B cell (primary cell): Measurements from ENCODE around the gene DPEP2. TPM values are rescaled to one million over a fixed set of nuclear protein-coding genes. Genes with fewer than 3 reads are reported as not detected.

Experiments used
- ATAC-seq: fragments of 200-7000 bp; cut with Tn5 transposase; one replicate; pipeline ENCODE4 v1.10.0; 2021; ENCODE audit warnings: low read depth, mild to moderate bottlenecking, moderate number of reproducible peaks, moderate library complexity
- CTCF ChIA-PET: fragments of 350-600 bp; sonication (Branson Sonifier 250); formaldehyde crosslinking; loops from one replicate; lab custom pipeline; 2021; ENCODE audit warnings: antibody characterized with exemption, inconsistent platforms; lab: Charles Lee
- POLR2A ChIA-PET: fragments of 350-600 bp; sonication (Branson Sonifier 250); formaldehyde crosslinking; loops from one replicate; lab custom pipeline; 2021; ENCODE audit warnings: antibody characterized with exemption; lab: Charles Lee
- DNase-seq: peaks from one replicate; pipeline ENCODE4 v3.0.0; 2013
- H2AFZ ChIP-seq: 2 replicates; pipeline ENCODE4 v1.6.1; 2012; ENCODE audit warnings: mild to moderate bottlenecking, low read depth, low read length; ENCODE audit not compliant: insufficient read depth, poor library complexity, severe bottlenecking
- H3K27ac ChIP-seq, 2 donors: 1 replicate in 1 of 2; 2 replicates in 1 of 2; pipeline ENCODE4 v1.5.1; 2012 to 2013; ENCODE audit warnings: low read length in 2 of 2, mild to moderate bottlenecking in 2 of 2, moderate library complexity in 1 of 2
- H3K27me3 ChIP-seq, 4 experiments: fragments of 200-600 bp in 1 of 4; sonication (generic) in 1 of 4; replicated peaks in 1 of 4; 1 replicate in 2 of 4; 2 replicates in 2 of 4; pipeline versions ENCODE4 v1.6.1 to v1.7.0; 2013 to 2016; ENCODE audit warnings: low read length in 3 of 4, mild to moderate bottlenecking in 2 of 4, mixed read lengths in 1 of 4, moderate library complexity in 1 of 4; ENCODE audit not compliant: insufficient read depth in 4 of 4, control insufficient read depth in 3 of 4; ENCODE audit errors: control extremely low read depth in 1 of 4
- H3K36me3 ChIP-seq, 2 experiments: replicated peaks in 1 of 2; 1 replicate in 1 of 2; 2 replicates in 1 of 2; pipeline versions ENCODE4 v1.6.1 to v1.7.1; 2013; ENCODE audit warnings: low read length in 1 of 2; ENCODE audit not compliant: insufficient read depth in 2 of 2, control insufficient read depth in 1 of 2; ENCODE audit errors: control extremely low read depth in 1 of 2, extremely low read depth in 1 of 2
- H3K4me1 ChIP-seq, 2 donors: fragments of 200-600 bp in 1 of 2; sonication (generic) in 1 of 2; 1 replicate in 1 of 2; 2 replicates in 1 of 2; pipeline versions ENCODE4 v1.5.1 to v1.6.1; 2013 to 2017; ENCODE audit warnings: low read length in 2 of 2; ENCODE audit not compliant: control insufficient read depth in 2 of 2, insufficient read depth in 2 of 2
- H3K4me2 ChIP-seq: replicated peaks from 2 replicates; pipeline ENCODE3; 2012; ENCODE audit warnings: mild to moderate bottlenecking, low read depth, low read length; ENCODE audit not compliant: poor library complexity, severe bottlenecking
- H3K4me3 ChIP-seq, 5 experiments: fragments of 200-600 bp in 1 of 5; sonication (generic) in 1 of 5; 1 replicate in 3 of 5; 2 replicates in 2 of 5; pipeline versions ENCODE4 v1.5.1 to v1.7.0; 2011 to 2016; ENCODE audit warnings: low read length in 4 of 5, mild to moderate bottlenecking in 4 of 5, low read depth in 2 of 5, control low read depth in 1 of 5, moderate library complexity in 1 of 5; ENCODE audit not compliant: insufficient read depth in 1 of 5; ENCODE audit errors: control extremely low read depth in 1 of 5, extremely low read depth in 1 of 5
- H3K79me2 ChIP-seq: fragments of 200-600 bp; sonication (generic); one replicate; pipeline ENCODE4 v1.6.0; 2016; ENCODE audit warnings: low read length; ENCODE audit not compliant: control insufficient read depth, insufficient read depth
- H3K9ac ChIP-seq: fragments of 200-600 bp; sonication (generic); 2 replicates; pipeline ENCODE4 v1.6.1; 2017; ENCODE audit warnings: mild to moderate bottlenecking, low read length, moderate library complexity
- H3K9me3 ChIP-seq, 3 donors: one replicate each; pipeline versions ENCODE4 v1.6.1 to v1.7.1; 2013; ENCODE audit warnings: low read length in 2 of 3; ENCODE audit not compliant: control insufficient read depth in 2 of 3, insufficient read depth in 1 of 3; ENCODE audit errors: control extremely low read depth in 1 of 3
- H4K20me1 ChIP-seq: 2 replicates; pipeline ENCODE4 v1.6.0; 2012; ENCODE audit warnings: mild to moderate bottlenecking, low read length; ENCODE audit not compliant: insufficient read depth, control insufficient read depth, poor library complexity, severe bottlenecking
- H3K27ac Mint-ChIP-seq: one replicate; pipeline ENCODE4 v1.8.0; 2021; ENCODE audit warnings: mixed read lengths
- H3K27me3 Mint-ChIP-seq: one replicate; pipeline ENCODE4 v1.8.0; 2021; ENCODE audit warnings: mixed read lengths
- H3K4me1 Mint-ChIP-seq: one replicate; pipeline ENCODE4 v1.8.0; 2021; ENCODE audit warnings: mixed read lengths
- H3K4me3 Mint-ChIP-seq: one replicate; pipeline ENCODE4 v1.8.0; 2021; ENCODE audit warnings: mixed read lengths
- H3K9me3 Mint-ChIP-seq: one replicate; pipeline ENCODE4 v1.8.0; 2022; ENCODE audit warnings: mixed read lengths; ENCODE audit not compliant: insufficient read depth
- EZH2 ChIP-seq: IDR thresholded peaks from 2 replicates; pipeline ENCODE4 v1.6.1; 2012; ENCODE audit warnings: borderline replicate concordance, low read depth, mild to moderate bottlenecking, moderate library complexity, low read length; ENCODE audit not compliant: insufficient read depth, poor library complexity, severe bottlenecking
- WGBS: methylation state at CpG from one replicate; pipeline ENCODE4 v1.1.5; 2013; ENCODE audit warnings: missing lambda C conversion rate; ENCODE audit not compliant: insufficient coverage; 5-methylcytosine and 5-hydroxymethylcytosine counted together
- intact Hi-C: fragments of 100-400 bp; cut with micrococcal nuclease; formaldehyde crosslinking; loops from one replicate; pipeline ENCODE4 v1.10.0; 2022
- polyA plus RNA-seq: library from polyadenylated mRNA; depleted of rRNA; stranded (reverse); fragments of >200 nt; gene quantifications from 2 replicates; pipeline ENCODE4 v1.2.3, GENCODE V29; 2012
- total RNA-seq, 2 donors: library from RNA; stranded (reverse); fragments of 120-200 nt in 1 of 2; gene quantifications; 1 replicate in 1 of 2; 2 replicates in 1 of 2; pipeline versions ENCODE4 v1.2.3 to v1.2.4, GENCODE V29; 2013 to 2022
- TF ChIP-seq, protein P1 (sequence below): fragments of 200-600 bp; IDR thresholded peaks from one replicate; pipeline ENCODE4 v1.8.0; 2022; ENCODE audit warnings: antibody characterized with exemption, mild to moderate bottlenecking

The DPEP2 gene
- total and polyA plus RNA-seq, 2 donors (not counting 1 experiment from before 2014, with no cell fraction given) = 123 to 150 TPM

GRCh38 chr16:68009157-68009735 lies 10.0 kb upstream of the DPEP2 start:
- intact Hi-C loops = no loop called here
- no peak for ATAC-seq

More at GRCh38 chr16:68009157-68009735, 10.0 kb upstream of the DPEP2 start:
- H4K20me1 ChIP-seq = no peaks in the 10 kb centered on the region
- H3K4me3 Mint-ChIP-seq = no peak overlapping the region
- no peaks in the 10 kb centered on the region for H3K9me3 ChIP-seq
- no peak for DNase-seq
- TF ChIP-seq EZH2 = no peak
- TF ChIP-seq, protein P1, sequence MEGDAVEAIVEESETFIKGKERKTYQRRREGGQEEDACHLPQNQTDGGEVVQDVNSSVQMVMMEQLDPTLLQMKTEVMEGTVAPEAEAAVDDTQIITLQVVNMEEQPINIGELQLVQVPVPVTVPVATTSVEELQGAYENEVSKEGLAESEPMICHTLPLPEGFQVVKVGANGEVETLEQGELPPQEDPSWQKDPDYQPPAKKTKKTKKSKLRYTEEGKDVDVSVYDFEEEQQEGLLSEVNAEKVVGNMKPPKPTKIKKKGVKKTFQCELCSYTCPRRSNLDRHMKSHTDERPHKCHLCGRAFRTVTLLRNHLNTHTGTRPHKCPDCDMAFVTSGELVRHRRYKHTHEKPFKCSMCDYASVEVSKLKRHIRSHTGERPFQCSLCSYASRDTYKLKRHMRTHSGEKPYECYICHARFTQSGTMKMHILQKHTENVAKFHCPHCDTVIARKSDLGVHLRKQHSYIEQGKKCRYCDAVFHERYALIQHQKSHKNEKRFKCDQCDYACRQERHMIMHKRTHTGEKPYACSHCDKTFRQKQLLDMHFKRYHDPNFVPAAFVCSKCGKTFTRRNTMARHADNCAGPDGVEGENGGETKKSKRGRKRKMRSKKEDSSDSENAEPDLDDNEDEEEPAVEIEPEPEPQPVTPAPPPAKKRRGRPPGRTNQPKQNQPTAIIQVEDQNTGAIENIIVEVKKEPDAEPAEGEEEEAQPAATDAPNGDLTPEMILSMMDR = no peak
- H3K27ac ChIP-seq = no peak overlapping the region
- CTCF ChIA-PET = interaction anchor here (3.9 kb wide), 1 partner anchor 13 kb away, joined by 24 read pairs; the partner anchor contains the start of genes DDX28 and DUS2
- H3K79me2 ChIP-seq = peaks cover 12% of the 10 kb centered on the region
- H3K4me3 ChIP-seq = no peak overlapping the region
- POLR2A ChIA-PET = interaction anchor here (1.3 kb wide), 1 partner anchor 14 kb away, joined by 4 read pairs; no protein-coding TSS in a partner anchor
- no peaks in the 10 kb centered on the region for H3K9me3 Mint-ChIP-seq
- no peaks in the 10 kb centered on the region for H3K27me3 Mint-ChIP-seq
- WGBS = 90% methylated on average over 7 of the region's 9 CpGs
- H3K9ac ChIP-seq = no peak overlapping the region
- no peak overlapping the region for H3K4me2 ChIP-seq
- H3K27me3 ChIP-seq = no peaks in the 10 kb centered on the region
- H2AFZ ChIP-seq = no peak overlapping the region
- peaks cover 25 to 39% of the 10 kb centered on the region in 2 donors for H3K4me1 ChIP-seq
- H3K27ac Mint-ChIP-seq = peak overlapping the region; percentile 59
- peaks cover 29% of the 10 kb centered on the region for H3K4me1 Mint-ChIP-seq
- no peaks in the 10 kb centered on the region for H3K36me3 ChIP-seq
